Kidney epithelial cell (primary cell): Measurements from ENCODE around the gene FCRL5. TPM values are rescaled to one million over a fixed set of nuclear protein-coding genes. Genes with fewer than 3 reads are reported as not detected.

Source experiments
- DNase-seq: peaks from one replicate; pipeline ENCODE4 v3.0.0-alpha.2; 2010; ENCODE audit warnings: low read depth
- H3K27me3 ChIP-seq: 2 replicates; pipeline ENCODE4 v1.6.0; 2011; ENCODE audit warnings: low read length; ENCODE audit not compliant: control insufficient read depth, insufficient read depth
- H3K36me3 ChIP-seq: 2 replicates; pipeline ENCODE4 v1.5.1; 2011; ENCODE audit warnings: low read length; ENCODE audit not compliant: control insufficient read depth, insufficient read depth
- H3K4me3 ChIP-seq: 2 replicates; pipeline ENCODE4 v1.5.1; 2011; ENCODE audit warnings: low read depth, mild to moderate bottlenecking, control low read depth, low read length
- CTCF ChIP-seq: IDR thresholded peaks from 2 replicates; pipeline ENCODE4 v1.5.1; 2011; ENCODE audit warnings: mild to moderate bottlenecking, moderate library complexity, low read length, control low read depth, inconsistent platforms; ENCODE audit not compliant: insufficient read depth, poor library complexity, severe bottlenecking
- total RNA-seq: library from RNA; depleted of rRNA; stranded (reverse); fragments of >200 nt; gene quantifications from 2 replicates; pipeline ENCODE4 v1.2.3, GENCODE V29; 2015

The FCRL5 gene
- total RNA-seq, 1 donor from 2014 or later = not detected

GRCh38 chr1:157512036-157512969, 40.0 kb downstream of the FCRL5 start:
- no peak for DNase-seq
- Histone ChIP-seq H3K27me3 (no peaks in the 10 kb centered on the region), H3K36me3 (no peaks in the 10 kb centered on the region), H3K4me3 (no peak overlapping the region)
- no peak for TF ChIP-seq CTCF

- TF ChIP-seq CTCF = no peak
- H3K36me3 ChIP-seq = no peaks in the 10 kb centered on the region
These were observed 42.6 kb downstream of the FCRL5 start for GRCh38 chr1:157509546-157510232.

GRCh38 chr1:157505481-157506272, 46.6 kb downstream of the FCRL5 start:
- Histone ChIP-seq H3K27me3 (peaks cover 3% of the 10 kb centered on the region), H3K4me3 (no peak overlapping the region), H3K36me3 (no peaks in the 10 kb centered on the region)
- no peak for DNase-seq
- peak; percentile 79 for TF ChIP-seq CTCF

More at GRCh38 chr1:157509546-157510232, 42.6 kb downstream of the FCRL5 start:
- Histone ChIP-seq H3K4me3 (no peak overlapping the region), H3K27me3 (peaks cover 3% of the 10 kb centered on the region)
- DNase-seq = no peak

DNA sequence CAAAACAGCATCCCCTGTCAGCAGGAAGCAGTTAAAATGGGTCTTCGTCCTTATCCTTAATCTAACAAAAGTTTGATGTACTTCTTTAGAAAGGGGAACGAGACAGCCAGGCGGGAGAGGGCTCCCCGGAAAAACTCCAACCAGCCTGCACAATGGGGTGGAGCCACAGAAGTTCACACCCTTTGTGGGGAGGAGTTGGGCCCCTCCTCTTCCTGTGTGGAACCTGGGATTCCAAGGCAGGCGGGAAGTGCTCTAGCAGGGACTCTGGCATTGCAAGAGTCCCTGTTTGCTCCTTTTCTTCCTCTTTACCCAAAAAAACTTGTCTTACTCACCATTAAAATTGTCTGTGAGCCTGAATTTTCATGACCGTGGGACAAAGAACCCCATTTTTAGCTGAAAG, 47.7 kb downstream of the FCRL5 start:
- no peak for TF ChIP-seq CTCF
- H3K27me3 ChIP-seq = peaks cover 3% of the 10 kb centered on the region

GRCh38 chr1:157499521-157499920, 52.8 kb downstream of the FCRL5 start:
- no peak for TF ChIP-seq CTCF
- H3K27me3 ChIP-seq = peaks cover 3% of the 10 kb centered on the region
- DNase-seq = no peak
- no peak overlapping the region for H3K4me3 ChIP-seq
- no peaks in the 10 kb centered on the region for H3K36me3 ChIP-seq

More for the DNA sequence above, 47.7 kb downstream of the FCRL5 start:
- no peak for DNase-seq
- Histone ChIP-seq H3K36me3 (no peaks in the 10 kb centered on the region), H3K4me3 (no peak overlapping the region)
